Stimulated activated CD4-positive, alpha-beta T cell treated with anti-CD3 and anti-CD28 coated beads, Interleukin-4, amount 100 ng/mL, for 48 hours (primary cell): ENCODE data around the gene FAM20A.
"Not testable (repeated sequence)": the region's sequence is repeated elsewhere in the genome, so short reads cannot be mapped to it uniquely, and the experiment has no call there.

ENCODE experiments used
- DNase-seq, 2 donors: peaks; one replicate each; pipeline ENCODE4 v3.0.0-alpha.2; 2020; ENCODE audit warnings: low read depth in 2 of 2

The FAM20A gene

DNA sequence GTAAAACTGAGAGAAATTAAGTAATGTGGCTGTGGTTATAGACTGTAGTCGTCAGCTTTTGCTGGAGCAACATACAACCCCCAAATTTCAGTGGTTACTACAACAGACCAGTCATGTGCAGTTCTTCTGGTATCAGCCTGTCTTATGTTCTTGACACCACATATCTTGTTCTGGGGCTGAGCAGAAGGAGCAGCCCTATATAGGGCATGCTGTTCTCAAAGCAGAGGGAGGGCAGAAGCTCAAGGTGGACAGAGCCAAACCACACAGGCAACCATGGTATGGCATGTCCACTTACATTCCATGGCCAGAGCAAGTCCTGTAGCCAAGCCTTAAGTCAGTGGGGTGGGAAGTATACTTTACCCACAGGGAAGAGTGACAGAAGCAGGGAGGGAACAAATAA lies 81.3 kb downstream of the FAM20A start:
- DNase-seq, result no peak

DNA sequence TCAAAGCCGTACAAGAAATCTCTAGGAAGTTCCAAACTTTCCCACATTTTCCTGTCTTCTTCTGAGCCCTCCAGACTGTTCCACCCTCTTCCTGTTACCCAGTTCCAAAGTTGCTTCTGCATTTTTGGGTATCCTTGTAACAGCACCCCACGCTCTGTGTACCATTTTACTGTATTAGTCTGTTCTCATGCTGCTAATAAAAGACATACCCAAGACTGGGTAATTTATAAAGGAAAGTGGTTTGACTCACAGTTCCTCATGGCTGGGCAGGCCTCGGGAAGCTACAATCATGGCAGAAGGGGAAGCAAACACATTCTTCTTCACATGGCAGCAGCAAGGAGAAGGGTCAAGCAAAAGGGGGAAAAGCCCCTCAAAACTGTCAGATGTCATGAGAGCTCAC lies 82.1 kb downstream of the FAM20A start:
- not testable (repeated sequence) for DNase-seq

DNA sequence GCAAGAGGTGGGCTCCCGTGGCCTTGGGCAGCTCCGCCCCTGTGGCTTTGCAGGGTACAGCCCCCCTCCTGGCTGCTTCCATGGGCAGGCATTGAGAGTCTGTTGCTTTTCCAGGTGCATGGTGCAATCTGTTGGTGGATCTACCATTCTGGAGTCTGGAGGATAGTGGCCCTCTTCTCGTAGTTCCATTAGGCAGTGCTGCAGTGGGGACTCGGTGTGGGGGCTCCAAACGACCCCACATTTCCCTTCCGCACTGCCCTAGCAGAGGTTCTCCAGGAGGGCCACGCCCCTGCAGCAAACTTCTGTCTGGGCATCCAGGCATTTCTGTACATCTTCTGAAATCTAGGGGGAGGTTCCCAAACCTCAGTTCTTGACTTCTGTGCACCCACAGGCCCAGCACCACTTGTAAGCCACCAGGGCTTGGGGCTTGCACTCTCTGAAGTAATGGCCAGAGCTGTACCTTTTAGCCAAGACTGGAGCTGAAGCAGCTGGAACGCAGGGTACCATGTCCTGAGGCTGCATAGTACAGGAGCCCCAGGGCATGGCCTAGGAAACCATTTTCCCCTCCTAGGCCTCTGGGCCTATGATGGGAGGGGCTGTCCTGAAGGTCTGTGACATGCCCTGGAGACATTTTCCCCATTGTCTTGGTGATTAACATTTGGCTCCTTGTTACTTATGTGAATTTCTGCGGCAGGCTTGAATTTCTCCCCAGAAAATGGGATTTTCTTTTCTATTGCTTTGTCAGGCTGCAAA lies 82.9 kb downstream of the FAM20A start:
- DNase-seq, result no peak

DNA sequence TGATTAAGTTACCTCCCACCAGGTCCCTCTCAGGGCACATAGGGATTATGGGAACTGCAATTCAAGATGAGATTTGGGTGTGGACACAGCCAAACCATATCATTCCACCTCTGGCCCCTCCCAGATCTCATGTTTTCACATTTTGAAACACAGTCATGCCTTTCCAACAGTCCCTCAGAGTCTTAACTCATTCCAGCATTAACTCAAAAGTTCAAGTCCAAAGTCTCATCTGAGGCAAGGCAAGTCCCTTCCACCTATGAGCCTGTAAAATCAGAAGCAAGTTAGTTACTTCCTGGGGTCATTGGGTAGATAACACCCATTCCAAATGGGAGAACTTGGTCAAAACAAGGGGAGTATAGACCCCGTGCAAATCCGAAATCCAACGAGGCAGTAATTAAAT lies 83.6 kb downstream of the FAM20A start:
- DNase-seq, result not testable (repeated sequence)

DNA sequence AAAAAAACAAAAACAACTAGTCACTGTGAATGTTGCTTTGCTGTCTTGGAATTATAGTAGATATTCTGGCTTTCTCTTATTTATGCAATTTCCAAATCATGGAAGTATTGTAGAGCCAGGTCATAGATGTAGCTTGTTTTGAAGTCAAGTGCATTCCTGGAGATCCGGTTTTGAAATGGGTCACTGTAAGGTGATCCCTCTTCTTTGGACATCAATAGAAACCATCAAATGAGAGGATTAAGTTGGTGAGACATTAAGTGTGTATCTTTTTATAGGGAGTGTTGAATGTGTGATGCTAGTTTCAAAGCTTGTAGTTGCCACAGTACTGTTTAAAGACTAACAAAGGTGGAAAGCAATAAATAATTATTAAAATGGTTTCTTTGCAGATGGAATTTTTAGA lies 84.4 kb downstream of the FAM20A start:
- DNase-seq, result no peak

DNA sequence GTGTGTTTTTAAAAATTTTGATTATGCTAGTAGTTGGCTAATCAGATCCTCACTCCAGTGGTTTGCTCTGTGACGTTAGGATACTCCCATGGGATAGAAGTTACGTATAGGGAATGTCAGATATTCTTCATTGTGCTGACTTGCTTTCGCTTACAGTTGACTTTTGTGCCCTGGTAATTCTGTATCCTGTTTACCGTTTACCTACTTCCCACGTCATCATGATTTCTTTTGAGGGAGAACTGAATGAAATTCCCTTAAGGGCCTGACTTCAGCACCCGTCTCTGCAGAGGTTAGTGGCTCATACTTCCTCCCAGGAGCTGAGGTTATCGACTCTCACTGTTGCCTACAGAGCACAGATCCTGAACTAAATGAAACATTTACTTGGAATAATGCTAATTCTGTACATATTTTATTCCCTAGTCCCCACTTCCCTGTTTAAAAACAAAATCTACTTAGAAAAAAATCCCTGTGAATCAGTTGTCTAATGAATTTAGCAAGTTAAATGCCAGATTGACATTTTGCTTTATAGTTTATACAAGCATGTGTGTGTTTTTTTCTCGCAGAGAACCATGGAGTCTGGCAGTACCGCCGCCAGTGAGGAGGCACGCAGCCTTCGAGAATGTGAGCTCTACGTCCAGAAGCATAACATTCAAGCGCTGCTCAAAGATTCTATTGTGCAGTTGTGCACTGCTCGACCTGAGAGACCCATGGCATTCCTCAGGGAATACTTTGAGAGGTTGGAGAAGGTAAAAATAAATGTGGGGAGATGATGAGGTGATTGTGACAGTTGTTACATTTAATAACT lies 86.1 kb downstream of the FAM20A start:
- no peak for DNase-seq

DNA sequence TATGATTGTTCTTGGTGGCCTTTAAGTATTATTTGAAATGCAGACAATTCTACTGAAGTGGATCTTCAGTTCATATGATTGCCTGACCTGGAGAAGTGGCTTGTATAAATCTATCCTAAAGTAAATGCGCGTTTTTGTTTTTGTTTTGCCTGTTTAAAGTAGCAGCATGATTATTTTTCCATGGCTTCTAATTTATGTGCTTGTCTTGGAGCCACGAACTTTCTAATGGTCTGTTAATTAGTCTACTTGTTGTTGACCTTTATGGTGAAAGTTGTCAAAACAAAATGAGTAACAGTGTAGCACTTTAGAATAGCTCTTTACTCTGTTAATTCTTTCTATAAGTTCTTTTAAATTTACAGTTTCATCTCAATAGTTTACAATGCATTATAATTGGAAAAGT lies 87.2 kb downstream of the FAM20A start:
- DNase-seq, result no peak

DNA sequence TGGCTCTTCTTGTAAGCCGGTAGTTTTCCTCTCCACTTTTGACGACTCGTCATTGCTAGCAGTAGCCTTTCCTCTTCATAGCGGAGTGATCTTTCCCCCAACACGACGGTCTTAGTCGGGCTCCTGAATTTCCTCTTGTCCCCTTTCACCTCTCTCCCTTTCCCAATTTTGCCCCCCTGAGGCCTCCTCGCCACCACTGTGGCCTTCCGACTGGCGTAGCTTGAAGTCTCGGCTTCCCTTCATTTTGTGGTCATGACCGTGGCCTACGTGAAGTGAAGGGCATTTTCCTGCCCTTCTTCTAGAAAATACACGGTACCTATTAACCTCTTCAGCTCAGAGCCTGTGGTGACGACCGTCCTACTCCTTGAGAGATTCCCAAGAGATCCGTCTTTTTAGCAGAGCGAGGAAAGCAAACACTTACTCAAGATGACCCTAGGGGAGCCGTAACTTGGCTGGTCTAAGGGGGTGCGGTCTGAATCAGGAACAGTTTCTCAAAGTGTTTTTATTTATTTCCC lies 88.2 kb downstream of the FAM20A start:
- no peak for DNase-seq

DNA sequence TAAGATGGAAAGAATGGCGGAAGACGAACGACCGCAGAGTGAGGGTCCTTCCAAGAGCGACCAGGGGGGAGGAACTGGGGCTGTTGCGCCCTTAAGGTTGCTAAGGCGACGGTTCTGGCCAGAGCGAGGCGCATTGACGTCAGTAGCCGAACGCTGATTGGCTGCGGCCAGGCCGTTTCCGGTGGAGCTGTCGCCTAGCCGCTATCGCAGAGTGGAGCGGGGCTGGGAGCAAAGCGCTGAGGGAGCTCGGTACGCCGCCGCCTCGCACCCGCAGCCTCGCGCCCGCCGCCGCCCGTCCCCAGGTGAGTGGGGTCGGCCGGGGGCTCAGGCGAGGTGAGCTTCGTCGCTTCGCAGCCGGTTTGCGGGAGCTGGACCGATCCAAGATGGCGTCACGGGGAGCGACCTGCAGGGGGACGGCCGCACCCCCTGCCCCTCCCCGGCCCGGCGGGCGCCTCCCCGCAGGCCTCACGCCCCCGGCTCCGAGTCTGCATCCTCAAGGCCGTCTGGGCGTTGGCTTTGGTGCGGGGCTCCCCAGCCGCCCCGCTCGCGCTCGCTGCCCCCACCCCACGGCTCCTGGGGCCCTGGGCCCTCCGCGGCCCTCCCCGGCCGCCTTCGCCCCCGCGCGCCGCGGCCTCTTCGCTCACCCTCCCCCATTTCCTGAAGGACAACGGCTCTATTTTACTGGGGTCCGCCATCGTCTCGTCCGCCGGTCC lies 88.8 kb downstream of the FAM20A start, which contains the start of gene PRKAR1A:
PRKAR1A (plus strand) TSS at position 184 of the 713 bp plus-strand sequence. CDS start 2,970 bp downstream, outside the sequence.
- DNase-seq, result peak; percentile 81 to 90

DNA sequence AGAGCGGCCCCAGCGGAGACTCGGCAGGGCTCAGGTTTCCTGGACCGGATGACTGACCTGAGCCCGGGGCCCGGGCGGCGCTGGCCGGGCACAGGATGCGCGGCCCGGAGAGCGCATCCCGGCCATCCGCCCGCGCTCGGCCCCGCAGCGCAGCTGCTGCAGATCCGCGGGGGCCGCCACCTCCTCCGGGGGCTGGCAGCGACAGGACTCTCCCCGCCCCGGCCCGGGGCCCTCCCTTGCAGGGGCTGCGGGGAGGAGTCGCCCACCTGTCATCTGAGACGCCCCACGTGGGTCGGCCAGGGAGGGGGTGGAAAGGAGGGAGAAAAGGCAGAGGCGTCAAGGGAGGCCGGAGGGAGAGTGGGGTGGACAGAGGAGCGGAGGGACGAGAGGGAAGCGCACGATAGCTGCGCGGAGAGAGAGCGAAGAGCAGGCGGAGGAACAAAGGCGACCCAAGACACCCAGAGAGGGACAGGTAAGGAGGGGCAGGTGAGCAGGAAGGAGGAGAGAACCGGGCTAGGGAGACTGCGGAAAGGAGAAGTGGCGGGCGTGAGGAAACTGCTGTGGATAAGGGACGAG lies 89.4 kb downstream of the FAM20A start:
- peak in 1 of 2 donors; percentile 31 for DNase-seq

DNA sequence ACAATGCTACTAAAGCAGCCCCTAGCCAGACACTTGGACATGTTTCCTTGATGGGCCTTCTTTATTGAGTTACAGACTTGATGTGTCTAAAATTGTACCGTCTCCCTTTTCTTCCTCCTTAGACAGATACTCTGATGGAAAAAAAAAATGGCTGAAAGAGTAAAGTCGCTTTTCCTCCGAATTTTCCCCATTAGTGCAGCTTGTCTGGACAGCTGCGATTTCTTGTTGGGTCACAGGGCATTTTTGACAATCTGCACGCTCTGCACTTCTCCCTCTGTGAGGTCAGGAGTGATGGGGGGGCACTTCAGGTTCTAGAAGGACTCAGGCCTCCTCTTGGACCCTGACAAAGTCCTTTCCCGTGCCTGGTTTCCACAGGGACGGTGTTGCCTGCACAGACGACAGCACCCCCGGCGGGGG lies 89.9 kb downstream of the FAM20A start:
- no peak for DNase-seq

DNA sequence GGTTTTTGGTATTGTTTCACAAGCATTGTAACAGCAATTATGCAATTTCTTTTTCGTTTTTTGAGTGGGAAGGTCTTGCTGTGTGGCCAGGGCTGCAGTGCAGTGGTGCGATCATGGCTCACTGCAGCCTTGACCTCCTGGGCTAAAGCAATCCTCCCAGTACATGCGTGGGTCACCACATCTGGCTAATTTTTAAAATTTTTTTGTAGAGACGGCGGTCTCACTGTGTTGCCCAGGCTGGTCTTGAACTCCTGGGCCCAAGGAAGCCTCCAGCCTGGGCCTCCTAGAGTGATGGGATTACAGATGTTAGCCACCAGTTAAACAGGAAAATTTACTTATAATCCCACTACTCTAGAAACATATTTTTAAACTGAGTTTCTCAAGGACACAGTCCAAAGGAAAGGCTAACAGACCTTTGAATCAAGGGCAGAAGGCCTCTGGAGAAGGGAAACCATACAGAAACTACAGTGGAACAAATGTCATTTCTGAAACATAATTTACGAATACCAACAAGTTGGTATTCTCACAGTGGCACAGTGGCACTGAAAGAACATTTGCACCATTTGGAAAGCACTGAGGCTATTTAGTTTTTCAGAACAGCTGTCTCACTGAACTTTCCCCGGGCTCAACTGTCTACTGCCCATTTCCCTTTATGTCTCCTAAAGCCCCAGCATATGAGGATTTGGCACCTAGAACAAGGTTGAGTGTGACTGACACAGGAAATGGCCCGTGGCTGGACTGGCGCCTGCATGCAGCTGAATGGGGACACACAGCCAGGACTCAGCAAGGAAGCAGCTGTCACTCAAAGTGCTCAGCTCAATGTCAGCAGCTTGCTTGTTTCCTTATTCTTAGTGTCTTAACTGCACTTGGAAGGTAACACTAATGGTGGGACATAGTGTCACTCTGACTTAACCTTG lies 91.8 kb downstream of the FAM20A start:
- DNase-seq, result no peak

DNA sequence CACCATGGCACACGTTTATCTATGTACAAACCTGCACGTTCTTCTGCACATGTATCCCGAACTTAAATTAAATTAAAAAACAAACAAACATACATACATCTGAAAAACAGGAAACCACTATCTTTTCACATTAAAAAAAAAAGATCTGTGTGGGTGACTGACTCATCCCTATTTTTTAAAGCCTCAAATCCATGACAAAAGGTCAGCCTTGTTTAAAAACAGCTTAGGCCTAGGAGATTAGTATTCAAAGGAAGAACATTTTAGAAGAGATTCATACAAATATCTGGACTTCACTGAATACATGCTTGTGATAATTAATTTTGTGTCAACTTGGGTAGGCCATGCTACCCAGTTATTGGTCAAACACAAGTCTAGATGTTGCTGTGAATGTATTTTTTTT lies 93.6 kb downstream of the FAM20A start:
- no peak for DNase-seq

DNA sequence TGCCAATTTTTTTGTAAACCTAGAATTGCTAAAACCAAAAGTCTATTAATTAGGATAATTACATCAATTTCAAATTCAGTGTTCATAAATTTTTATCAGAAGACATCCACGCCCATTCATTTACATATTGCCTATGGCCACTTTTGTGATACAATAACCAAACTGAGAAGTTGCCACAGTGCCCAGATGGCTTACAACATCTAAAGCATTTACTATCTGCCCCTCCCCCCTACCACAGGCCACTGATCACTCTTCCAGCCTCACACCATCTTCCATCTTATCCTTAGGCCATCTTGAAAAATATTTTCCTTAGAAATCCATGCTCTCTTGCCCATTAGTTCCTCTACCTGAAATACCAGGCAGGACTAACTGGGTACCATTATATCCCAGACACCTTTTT lies 95.2 kb downstream of the FAM20A start:
- no peak for DNase-seq

DNA sequence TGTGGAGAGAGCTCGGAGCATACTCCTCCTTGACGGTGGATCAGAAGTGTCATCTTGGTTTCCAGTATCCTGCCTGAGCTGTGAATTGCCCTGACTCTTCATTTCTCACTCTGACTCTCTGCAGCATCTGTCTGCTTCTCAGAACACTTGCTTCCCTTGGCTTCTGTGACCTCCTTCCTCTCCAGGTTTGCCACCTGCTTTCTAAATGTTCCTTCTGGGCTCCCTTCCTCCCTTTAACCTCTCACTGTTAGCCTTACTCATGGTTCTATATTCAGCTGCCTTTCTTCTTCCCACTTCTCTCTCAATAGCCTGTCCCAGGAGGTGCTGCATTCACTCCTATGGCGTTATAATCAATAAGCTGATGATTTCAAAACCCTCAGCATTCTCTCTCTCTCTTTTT lies 100.1 kb downstream of the FAM20A start:
- DNase-seq, result no peak

DNA sequence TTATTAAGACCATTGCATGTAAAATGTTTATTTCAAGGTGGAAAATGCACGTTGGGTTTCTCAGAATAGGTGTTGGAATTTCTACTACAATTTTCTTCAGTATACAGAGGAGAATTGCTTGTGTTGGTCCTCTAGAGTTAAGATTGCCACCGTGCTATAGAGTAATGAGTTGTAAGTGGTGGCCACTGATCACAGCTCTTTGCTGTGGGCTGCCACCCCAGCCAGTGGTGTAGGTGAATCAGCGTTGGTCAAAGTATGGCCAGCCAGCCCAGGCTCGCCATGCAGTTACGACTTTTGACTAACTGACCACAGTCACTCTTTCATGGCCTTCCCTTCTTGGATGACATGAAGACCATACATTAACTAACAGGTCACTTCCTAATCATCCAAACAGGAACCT lies 101.6 kb downstream of the FAM20A start:
- DNase-seq, result no peak

DNA sequence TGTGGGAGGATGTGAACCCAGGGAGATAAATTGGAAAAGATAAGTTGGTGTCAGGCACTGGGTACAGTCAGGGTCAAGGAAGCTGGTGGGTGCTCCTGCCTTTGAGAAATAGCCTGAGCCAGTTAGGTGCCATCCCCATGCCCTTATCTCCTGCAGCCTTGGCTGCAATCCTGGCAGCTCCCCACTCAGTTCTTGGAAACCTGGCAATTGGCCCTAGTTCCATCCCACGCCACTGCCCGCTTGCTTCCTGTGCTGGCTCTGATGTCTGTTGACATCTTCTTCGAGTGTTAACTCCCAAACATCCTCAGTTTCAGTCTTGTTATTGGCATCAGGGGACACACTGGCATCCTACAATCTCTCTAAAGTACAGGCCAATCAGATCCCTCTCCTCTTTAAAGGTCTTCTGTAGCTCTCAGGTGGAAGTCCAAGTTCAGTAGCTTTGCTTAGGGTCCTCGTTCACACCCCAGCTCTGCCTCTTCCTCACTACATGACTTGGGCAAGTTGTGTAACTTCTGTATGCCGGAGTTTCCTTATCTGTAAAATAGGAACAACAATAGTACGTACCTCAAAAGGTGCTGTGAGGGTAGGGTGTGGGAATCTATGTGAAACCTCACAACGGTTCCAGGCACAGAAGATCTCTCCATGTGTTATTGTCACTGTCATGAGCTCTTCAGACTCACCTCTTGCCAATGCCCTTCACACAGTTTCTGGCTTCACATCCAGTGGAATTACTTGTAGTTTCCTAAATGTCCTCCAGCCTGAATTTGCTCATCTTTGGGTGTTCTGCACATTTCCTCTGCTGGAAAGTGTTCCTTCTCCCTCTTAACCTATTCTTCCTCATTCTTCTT lies 102.5 kb downstream of the FAM20A start:
- DNase-seq, result no peak

DNA sequence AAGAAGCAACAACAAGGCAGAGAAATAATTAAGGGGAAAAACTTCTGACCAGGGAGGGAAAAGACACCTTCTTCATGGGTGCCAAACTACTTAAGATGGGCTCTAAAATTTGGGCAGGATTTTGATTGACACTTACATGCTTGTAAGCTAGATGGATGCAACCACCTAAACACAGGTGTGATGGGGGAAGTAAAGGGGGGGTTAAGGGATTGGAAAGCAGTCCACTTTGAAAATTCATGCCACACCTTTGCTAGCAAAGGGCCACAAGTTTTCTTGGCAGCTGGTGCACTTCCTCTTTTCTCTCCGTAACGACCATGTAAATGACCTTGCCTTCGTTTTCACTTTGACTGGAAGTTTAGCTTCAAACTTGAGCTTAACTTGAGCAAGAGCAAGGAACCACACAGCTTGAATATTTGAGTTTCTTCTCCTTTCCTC lies 103.3 kb downstream of the FAM20A start:
- no peak for DNase-seq

DNA sequence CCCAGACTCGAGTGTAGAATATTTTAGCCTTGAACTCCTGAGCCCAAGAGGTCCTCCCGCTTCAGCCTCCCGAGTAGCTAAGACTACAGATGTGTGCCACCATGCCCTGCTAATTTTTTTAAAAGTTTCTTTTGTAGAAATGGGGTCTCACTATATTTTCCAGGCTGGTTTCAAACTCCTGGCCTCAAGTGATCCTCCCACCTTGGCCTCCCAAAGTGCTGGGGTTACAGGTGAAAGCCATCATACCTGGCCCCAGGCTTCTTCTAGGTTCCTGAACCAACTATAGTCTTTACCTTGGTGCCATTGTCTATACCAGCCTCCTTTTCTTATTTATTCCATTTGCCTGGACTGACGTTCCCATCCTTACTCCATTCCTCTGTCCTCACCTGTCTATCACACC lies 106.1 kb downstream of the FAM20A start:
- no peak for DNase-seq
